ENCODE measurements around the gene PPP1R15A. TPM values are rescaled to one million over a fixed set of nuclear protein-coding genes. Genes with fewer than 3 reads are reported as not detected.
"Not testable (repeated sequence)": the region's sequence is repeated elsewhere in the genome, so short reads cannot be mapped to it uniquely, and the experiment has no call there.

Gene PPP1R15A
- total RNA-seq, 1 donor from 2014 or later = 80.9 TPM

GRCh38 chr19:48837687-48838086 is 34.5 kb upstream of the PPP1R15A start:
- no peak overlapping the region for H3K4me3 ChIP-seq

GRCh38 chr19:48841047-48841446 is 31.2 kb upstream of the PPP1R15A start:
- no peaks in the 10 kb centered on the region for H3K9me3 ChIP-seq
- ATAC-seq (no peak), DNase-seq (no peak)
- TF ChIP-seq CTCF (IDR thresholded peaks at IDR 0.05) = no peak
- H3K36me3 ChIP-seq = peaks cover 5% of the 10 kb centered on the region
- H3K27me3 ChIP-seq = no peaks in the 10 kb centered on the region
- H3K4me1 ChIP-seq = no peaks in the 10 kb centered on the region
- no peak overlapping the region for H3K4me3 ChIP-seq
- intact Hi-C loops (cut with DNase I) = no loop called here
- H3K27ac ChIP-seq = no peak overlapping the region

More at GRCh38 chr19:48837687-48838086, 34.5 kb upstream of the PPP1R15A start:
- no peaks in the 10 kb centered on the region for H3K27me3 ChIP-seq
- ATAC-seq (no peak), DNase-seq (no peak)
- H3K4me1 ChIP-seq = no peaks in the 10 kb centered on the region
- TF ChIP-seq CTCF (IDR thresholded peaks at IDR 0.05) = no peak
- peaks cover 4% of the 10 kb centered on the region for H3K36me3 ChIP-seq
- peak overlapping the region; percentile 34 for H3K27ac ChIP-seq
- intact Hi-C loops (cut with DNase I) = no loop called here
- no peaks in the 10 kb centered on the region for H3K9me3 ChIP-seq

GRCh38 chr19:48841571-48841970 is 30.6 kb upstream of the PPP1R15A start:
- no peaks in the 10 kb centered on the region for H3K27me3 ChIP-seq
- TF ChIP-seq CTCF (IDR thresholded peaks at IDR 0.05) = no peak
- no peaks in the 10 kb centered on the region for H3K9me3 ChIP-seq
- H3K4me1 ChIP-seq = no peaks in the 10 kb centered on the region
- DNase-seq = no peak
- ATAC-seq = no peak
- H3K4me3 ChIP-seq = no peak overlapping the region
- intact Hi-C loops (cut with DNase I) = no loop called here
- no peak overlapping the region for H3K27ac ChIP-seq
- peaks cover 5% of the 10 kb centered on the region for H3K36me3 ChIP-seq

GRCh38 chr19:48842789-48843162 is 29.4 kb upstream of the PPP1R15A start:
- peaks cover 5% of the 10 kb centered on the region for H3K36me3 ChIP-seq
- H3K27ac ChIP-seq = peak overlapping the region; percentile 58
- H3K4me1 ChIP-seq = no peaks in the 10 kb centered on the region
- DNase-seq = no peak
- peak; percentile 81 for TF ChIP-seq CTCF (IDR thresholded peaks at IDR 0.05)
- intact Hi-C loops (cut with DNase I) = no loop called here
- peak; percentile 80 for ATAC-seq
- H3K4me3 ChIP-seq = no peak overlapping the region
- H3K27me3 ChIP-seq = no peaks in the 10 kb centered on the region
- no peaks in the 10 kb centered on the region for H3K9me3 ChIP-seq

- peaks cover 5% of the 10 kb centered on the region for H3K36me3 ChIP-seq
- no peak for ATAC-seq
- no peak for DNase-seq
- H3K4me3 ChIP-seq = no peak overlapping the region
- no peak overlapping the region for H3K27ac ChIP-seq
- no peaks in the 10 kb centered on the region for H3K9me3 ChIP-seq
- TF ChIP-seq CTCF (IDR thresholded peaks at IDR 0.05) = no peak
- H3K4me1 ChIP-seq = no peaks in the 10 kb centered on the region
- intact Hi-C loops (cut with DNase I) = no loop called here
- H3K27me3 ChIP-seq = no peaks in the 10 kb centered on the region
Measured at GRCh38 chr19:48844472-48844871, 27.7 kb upstream of the PPP1R15A start.

GRCh38 chr19:48845384-48845783 is 26.8 kb upstream of the PPP1R15A start:
- intact Hi-C loops (cut with DNase I) = no loop called here
- no peak overlapping the region for H3K27ac ChIP-seq
- peaks cover 5% of the 10 kb centered on the region for H3K36me3 ChIP-seq
- no peak for TF ChIP-seq CTCF (IDR thresholded peaks at IDR 0.05)
- no peak for ATAC-seq
- no peaks in the 10 kb centered on the region for H3K27me3 ChIP-seq
- no peaks in the 10 kb centered on the region for H3K9me3 ChIP-seq
- DNase-seq = no peak
- H3K4me1 ChIP-seq = no peaks in the 10 kb centered on the region
- H3K4me3 ChIP-seq = no peak overlapping the region

- ATAC-seq; H3K4me1 ChIP-seq; intact Hi-C loops (cut with DNase I): not testable (repeated sequence)
Measured at GRCh38 chr19:48846659-48847058, 25.6 kb upstream of the PPP1R15A start.

More at GRCh38 chr19:48846659-48847058, 25.6 kb upstream of the PPP1R15A start:
- not testable (repeated sequence) for H3K36me3 ChIP-seq, H3K9me3 ChIP-seq, DNase-seq, H3K27ac ChIP-seq, H3K4me3 ChIP-seq, H3K27me3 ChIP-seq
